ENCODE measurements around the gene HBE1.

DNA sequence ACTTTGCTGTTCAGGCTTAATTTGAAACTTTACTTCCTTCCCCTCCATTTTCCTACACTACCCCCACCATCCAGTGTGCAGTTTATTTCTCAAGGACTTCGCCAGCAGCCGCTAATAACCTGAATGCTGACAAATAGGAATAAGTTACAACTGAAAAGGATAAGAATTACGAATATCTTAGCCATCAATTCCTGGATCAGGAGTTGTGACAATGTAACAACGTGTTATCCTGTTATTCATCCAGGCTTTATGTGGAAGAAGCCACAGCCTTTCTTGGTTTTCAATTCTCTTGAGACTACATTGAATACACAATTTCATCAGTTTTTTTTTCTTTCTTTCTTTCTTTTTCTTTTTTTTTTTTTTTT lies 25.9 kb downstream of the HBE1 start:
- no peak for TF ChIP-seq POLR2A (IDR thresholded peaks at IDR 0.05)
- no peak for TF ChIP-seq CTCF (IDR thresholded peaks at IDR 0.05)

Data from testis (tissue), 2 donors.